CD4-positive, alpha-beta T cell treated with Interleukin-17A for 1 hour (primary cell): ENCODE measurements around the gene PXN.
"Not testable (repeated sequence)": the region's sequence is repeated elsewhere in the genome, so short reads cannot be mapped to it uniquely, and the experiment has no call there.

Experiments
- DNase-seq: peaks from one replicate; pipeline ENCODE4 v3.0.0-alpha.2; 2020

PXN gene

GRCh38 chr12:120206228-120206627 is 59.3 kb downstream of the PXN start:
- DNase-seq, result no peak

- DNase-seq, result no peak
Observed at GRCh38 chr12:120204171-120204570, 61.4 kb downstream of the PXN start.

GRCh38 chr12:120200364-120200800 is 65.1 kb downstream of the PXN start:
- DNase-seq, result no peak

GRCh38 chr12:120199595-120200306 is 65.8 kb downstream of the PXN start:
- no peak for DNase-seq

GRCh38 chr12:120199025-120199424 is 66.5 kb downstream of the PXN start:
- no peak for DNase-seq

GRCh38 chr12:120197542-120197887 is 68.0 kb downstream of the PXN start:
- no peak for DNase-seq

- DNase-seq, result not testable (repeated sequence)
Observed at GRCh38 chr12:120196817-120197541, 68.6 kb downstream of the PXN start.

- DNase-seq, result no peak
Observed at GRCh38 chr12:120196363-120196762, 69.2 kb downstream of the PXN start.

GRCh38 chr12:120194534-120195395 is 70.8 kb downstream of the PXN start, which contains the start of gene GCN1:
TSS of gene GCN1 (minus strand) at chr12:120194715. CDS start at chr12:120194697, 18 bp downstream.
- DNase-seq, result peak; percentile 87

GRCh38 chr12:120194226-120194533 is 71.3 kb downstream of the PXN start:
- DNase-seq, result no peak

- DNase-seq, result not testable (repeated sequence)
Observed at GRCh38 chr12:120193286-120193685, 72.2 kb downstream of the PXN start.

- no peak for DNase-seq
Observed at GRCh38 chr12:120190985-120191480, 74.5 kb downstream of the PXN start.

- DNase-seq, result no peak
Observed at GRCh38 chr12:120190386-120190785, 75.1 kb downstream of the PXN start.

- DNase-seq, result no peak
Observed at GRCh38 chr12:120186654-120187053, 78.9 kb downstream of the PXN start.

GRCh38 chr12:120183211-120183631 is 82.3 kb downstream of the PXN start:
- no peak for DNase-seq

- DNase-seq, result no peak
Observed at GRCh38 chr12:120181991-120182631, 83.4 kb downstream of the PXN start.

GRCh38 chr12:120180975-120181374 is 84.6 kb downstream of the PXN start:
- no peak for DNase-seq

GRCh38 chr12:120175537-120175936 is 90.0 kb downstream of the PXN start:
- DNase-seq, result no peak

GRCh38 chr12:120175062-120175461 is 90.5 kb downstream of the PXN start:
- DNase-seq, result no peak

- no peak for DNase-seq
Observed at GRCh38 chr12:120172053-120172452, 93.5 kb downstream of the PXN start.

GRCh38 chr12:120170631-120171030 is 94.9 kb downstream of the PXN start:
- DNase-seq, result no peak

- DNase-seq, result no peak
Observed at GRCh38 chr12:120169946-120170345, 95.6 kb downstream of the PXN start.

- no peak for DNase-seq
Observed at GRCh38 chr12:120168337-120168736, 97.2 kb downstream of the PXN start.
